AG08395 (cell line): Measurements from ENCODE around the gene ASS1.
A peak's percentile ranks its signal among the peaks of the same experiment; 100 is the strongest.
"Not testable (repeated sequence)": the region's sequence is repeated elsewhere in the genome, so short reads cannot be mapped to it uniquely, and the experiment has no call there.

Source experiments
- DNase-seq: peaks from one replicate; pipeline ENCODE4 v3.0.0; 2012; ENCODE audit warnings: mixed read lengths, low spot score

The ASS1 gene

GRCh38 chr9:130433947-130434262 is 10.9 kb upstream of the ASS1 start:
- no peak for DNase-seq

GRCh38 chr9:130434656-130435055 is 10.1 kb upstream of the ASS1 start:
- not testable (repeated sequence) for DNase-seq

- DNase-seq = no peak
These were observed 7.6 kb upstream of the ASS1 start for GRCh38 chr9:130437011-130437789.

- DNase-seq = no peak
These were observed 6.3 kb upstream of the ASS1 start for GRCh38 chr9:130438382-130438981.

- no peak for DNase-seq
These were observed 3.7 kb upstream of the ASS1 start for GRCh38 chr9:130441031-130441430.

- no peak for DNase-seq
These were observed 1.9 kb upstream of the ASS1 start for GRCh38 chr9:130442746-130443455.

GRCh38 chr9:130443456-130443801 is 1.3 kb upstream of the ASS1 start:
- no peak for DNase-seq

GRCh38 chr9:130443840-130444492 is 795 bp upstream of the ASS1 start:
- no peak for DNase-seq

GRCh38 chr9:130445268-130445983 is 665 bp downstream of the ASS1 start:
- DNase-seq = peak; percentile 63

- DNase-seq = peak; percentile 95
These were observed 1.5 kb downstream of the ASS1 start for GRCh38 chr9:130446101-130446861.

GRCh38 chr9:130447193-130447816 is 2.5 kb downstream of the ASS1 start:
- no peak for DNase-seq

GRCh38 chr9:130448035-130448624 is 3.4 kb downstream of the ASS1 start:
- DNase-seq = peak; percentile 35

- no peak for DNase-seq
These were observed 4.2 kb downstream of the ASS1 start for GRCh38 chr9:130448771-130449603.

GRCh38 chr9:130450344-130451003 is 5.7 kb downstream of the ASS1 start:
- no peak for DNase-seq

- DNase-seq = no peak
These were observed 6.2 kb downstream of the ASS1 start for GRCh38 chr9:130451004-130451390.

- DNase-seq = peak; percentile 98
These were observed 7.0 kb downstream of the ASS1 start for GRCh38 chr9:130451509-130452388.

GRCh38 chr9:130452835-130453234 is 8.1 kb downstream of the ASS1 start:
- DNase-seq = no peak

- no peak for DNase-seq
These were observed 8.7 kb downstream of the ASS1 start for GRCh38 chr9:130453487-130453886.
